Adrenal gland (tissue), 12 donors: ENCODE data around the gene ALG6. TPM values are rescaled to one million over a fixed set of nuclear protein-coding genes. Genes with fewer than 3 reads are reported as not detected.

Experiments
- DNase-seq, 7 donors: peaks; one replicate each; pipeline ENCODE4 v3.0.0-alpha.2; 2019 to 2020
- H3K27ac ChIP-seq, 5 donors: fragments of 200-600 bp; sonication (generic) in 4 of 5; 1 replicate in 3 of 5; 2 replicates in 2 of 5; pipeline versions ENCODE4 v1.5.1 to v1.8.0; 2016 to 2020; ENCODE audit warnings: mild to moderate bottlenecking in 1 of 5
- H3K27me3 ChIP-seq: fragments of 200-600 bp; 2 replicates; pipeline ENCODE4 v1.8.0; 2021
- H3K36me3 ChIP-seq, 2 donors: fragments of 200-600 bp; replicated peaks in 1 of 2; 1 replicate in 1 of 2; 2 replicates in 1 of 2; pipeline versions ENCODE4 v1.5.1 to v1.8.0; 2018 to 2022
- H3K4me1 ChIP-seq, 2 donors: fragments of 200-600 bp; replicated peaks in 1 of 2; 1 replicate in 1 of 2; 2 replicates in 1 of 2; pipeline versions ENCODE4 v1.5.1 to v1.8.0; 2018 to 2021
- H3K4me3 ChIP-seq, 4 donors: fragments of 200-600 bp; sonication (generic) in 3 of 4; one replicate each; pipeline ENCODE4 v1.5.1; 2016 to 2018
- H3K9me3 ChIP-seq, 3 donors: fragments of 200-600 bp; sonication (generic) in 1 of 3; replicated peaks in 1 of 3; 1 replicate in 2 of 3; 2 replicates in 1 of 3; pipeline versions ENCODE4 v1.5.1 to v1.8.0; 2016 to 2021
- CTCF ChIP-seq, 6 experiments: fragments of 450-650 bp in 4 of 6; fragments of 200-600 bp in 2 of 6; sonication (generic) in 1 of 6; IDR thresholded peaks; 1 replicate in 5 of 6; 2 replicates in 1 of 6; pipeline versions ENCODE4 v1.5.1 to v1.8.0; 2016 to 2021; ENCODE audit warnings: antibody characterized with exemption in 6 of 6, mild to moderate bottlenecking in 2 of 6, moderate library complexity in 1 of 6
- POLR2A ChIP-seq, 2 donors: fragments of 450-650 bp; IDR thresholded peaks; one replicate each; pipeline ENCODE4 v1.6.1; 2017; ENCODE audit warnings: antibody characterized with exemption in 2 of 2, mild to moderate bottlenecking in 2 of 2, moderate library complexity in 1 of 2
- WGBS, 4 donors: extraction: QIAGEN DNeasy Blood & Tissue Kit in 2 of 4; methylation state at CpG; one replicate each; pipeline versions ENCODE4 v1.1.5 to v1.1.7; 2013 to 2017; 5-methylcytosine and 5-hydroxymethylcytosine counted together
- intact Hi-C, 2 donors: fragments of 100-400 bp; cut with DNase I; formaldehyde crosslinking; loops; one replicate each; pipeline versions ENCODE4 v1.14.1 to v1.15.0; 2022 to 2023
- polyA plus RNA-seq, 3 donors: library from polyadenylated mRNA; stranded (reverse); fragments of 200-250 nt in 2 of 3; fragments of 350-450 nt in 1 of 3; fragmentation: Illumina TruSeq in 1 of 3; extraction: RNeasy Lipid Tissue Mini Kit (QIAGEN cat#74804) in 1 of 3; gene quantifications; one replicate each; pipeline ENCODE4 v1.2.3, GENCODE V29; 2013 to 2014
- total RNA-seq, 9 donors: library from RNA; depleted of rRNA in 4 of 9; stranded (reverse); fragments of >200 nt in 4 of 9; fragments of 120-200 nt in 1 of 9; fragmentation: NEBNext Ultra II Directional in 1 of 9; extraction: Animal tissue kit (Norgen Biotek cat#: 25700) in 1 of 9; gene quantifications; one replicate each; pipeline versions ENCODE4 v1.1.0 to v1.2.4, GENCODE V29; 2013 to 2023
- donor health status: healthy with polysubstance abuse.
- donor health status: Bipolar disorder and iron deficiency.
- donor health status: DM: yes; HTN: yes; CAD: no.
- donor health status: DM: no; HTN: no; CAD: no.
- donor health status: DM: no; HTN: no; CAD: no.
- donor health status: DM: yes; HTN: yes; CAD: no.

The ALG6 gene
- total and polyA plus RNA-seq, 12 donors = 7.8 to 29.3 (median 12.0) TPM

- no peaks in the 10 kb centered on the region for H3K36me3 ChIP-seq
- no peak for DNase-seq
- H3K27ac ChIP-seq = no peak overlapping the region
- TF ChIP-seq POLR2A (IDR thresholded peaks at IDR 0.05) = no peak
- no peak for TF ChIP-seq CTCF (IDR thresholded peaks at IDR 0.05)
- intact Hi-C loops = no loop called here
- H3K9me3 ChIP-seq = no peaks in the 10 kb centered on the region
- H3K27me3 ChIP-seq = peaks cover 92% of the 10 kb centered on the region
- H3K4me1 ChIP-seq = peaks cover 9 to 23% of the 10 kb centered on the region in 2 donors
- no peak overlapping the region for H3K4me3 ChIP-seq
- 9 to 14% (median 10%) methylated on average over 46 to 60 of the region's 60 CpGs for WGBS, 4 donors
These were observed 48.1 kb upstream of the ALG6 start for GRCh38 chr1:63319046-63320021.

GRCh38 chr1:63320022-63320721 is 47.3 kb upstream of the ALG6 start:
- Histone ChIP-seq H3K27me3 (peaks cover 100% of the 10 kb centered on the region), H3K36me3 (no peaks in the 10 kb centered on the region), H3K27ac (no peak overlapping the region), H3K4me3 (no peak overlapping the region), H3K4me1 (peaks cover 9 to 23% of the 10 kb centered on the region in 2 donors), H3K9me3 (no peaks in the 10 kb centered on the region)
- TF ChIP-seq CTCF (IDR thresholded peaks at IDR 0.05) (no peak), POLR2A (IDR thresholded peaks at IDR 0.05) (no peak)
- no peak for DNase-seq
- intact Hi-C loops = no loop called here
- 12 to 19% (median 14%) methylated on average over 39 to 47 of the region's 47 CpGs for whole genome bisulfite sequencing, 4 donors

GRCh38 chr1:63321066-63321784 is 46.2 kb upstream of the ALG6 start:
- H3K9me3 ChIP-seq = no peaks in the 10 kb centered on the region
- DNase-seq = no peak
- TF ChIP-seq CTCF (IDR thresholded peaks at IDR 0.05) (no peak), POLR2A (IDR thresholded peaks at IDR 0.05) (no peak)
- peaks cover 100% of the 10 kb centered on the region for H3K27me3 ChIP-seq
- 19 to 24% (median 22%) methylated on average over 34 to 39 of the region's 39 CpGs for WGBS, 4 donors
- intact Hi-C loops = no loop called here
- H3K4me3 ChIP-seq = no peak overlapping the region
- peaks cover 9 to 23% of the 10 kb centered on the region in 2 donors for H3K4me1 ChIP-seq
- no peaks in the 10 kb centered on the region for H3K36me3 ChIP-seq
- no peak overlapping the region for H3K27ac ChIP-seq

- Histone ChIP-seq H3K4me1 (peaks cover 9 to 23% of the 10 kb centered on the region in 2 donors), H3K36me3 (no peaks in the 10 kb centered on the region), H3K27me3 (peaks cover 100% of the 10 kb centered on the region), H3K9me3 (no peaks in the 10 kb centered on the region), H3K27ac (no peak overlapping the region), H3K4me3 (peak overlapping the region in 1 of 4 donors; percentile 62)
- no peak for DNase-seq
- TF ChIP-seq CTCF (IDR thresholded peaks at IDR 0.05) = no peak
- TF ChIP-seq POLR2A (IDR thresholded peaks at IDR 0.05) = no peak
- WGBS, 4 donors = 11 to 18% (median 14%) methylated on average over 12 of the region's 12 CpGs
- intact Hi-C loops = no loop called here
These were observed 45.7 kb upstream of the ALG6 start for GRCh38 chr1:63321785-63322113.
